ENCODE results near the gene BPIFB3.

The BPIFB3 gene

GRCh38 chr20:33015700-33016580 is 37.8 kb upstream of the BPIFB3 start:
- no peak for DNase-seq (ENCODE audit: low read depth in 2 of 2)

- no peak for DNase-seq (ENCODE audit: low read depth in 2 of 2)
Measured at GRCh38 chr20:33016581-33017109, 37.1 kb upstream of the BPIFB3 start.

GRCh38 chr20:33017542-33017941 is 36.2 kb upstream of the BPIFB3 start:
- DNase-seq (ENCODE audit: low read depth in 2 of 2): no peak

- no peak for DNase-seq (ENCODE audit: low read depth in 2 of 2)
Measured at GRCh38 chr20:33018169-33018931, 35.4 kb upstream of the BPIFB3 start.

- no peak for DNase-seq (ENCODE audit: low read depth in 2 of 2)
Measured at GRCh38 chr20:33019465-33020277, 34.0 kb upstream of the BPIFB3 start.

GRCh38 chr20:33020278-33021161 is 33.2 kb upstream of the BPIFB3 start:
- DNase-seq (ENCODE audit: low read depth in 2 of 2): no peak

GRCh38 chr20:33021879-33022278 is 31.8 kb upstream of the BPIFB3 start:
- no peak for DNase-seq (ENCODE audit: low read depth in 2 of 2)

GRCh38 chr20:33022289-33022688 is 31.4 kb upstream of the BPIFB3 start:
- DNase-seq (ENCODE audit: low read depth in 2 of 2): no peak

GRCh38 chr20:33022694-33023438 is 30.8 kb upstream of the BPIFB3 start:
- DNase-seq (ENCODE audit: low read depth in 2 of 2): no peak

GRCh38 chr20:33023439-33024242 is 30.1 kb upstream of the BPIFB3 start:
- no peak for DNase-seq (ENCODE audit: low read depth in 2 of 2)

GRCh38 chr20:33024243-33024560 is 29.5 kb upstream of the BPIFB3 start:
- DNase-seq (ENCODE audit: low read depth in 2 of 2): no peak

GRCh38 chr20:33024609-33025317 is 28.9 kb upstream of the BPIFB3 start:
- no peak for DNase-seq (ENCODE audit: low read depth in 2 of 2)

GRCh38 chr20:33025318-33025876 is 28.3 kb upstream of the BPIFB3 start:
- no peak for DNase-seq (ENCODE audit: low read depth in 2 of 2)

GRCh38 chr20:33026072-33026778 is 27.5 kb upstream of the BPIFB3 start:
- no peak for DNase-seq (ENCODE audit: low read depth in 2 of 2)

- DNase-seq (ENCODE audit: low read depth in 2 of 2): no peak
Measured at GRCh38 chr20:33026779-33027759, 26.6 kb upstream of the BPIFB3 start.

All from stimulated activated CD4-positive, alpha-beta T cell treated with anti-CD3 and anti-CD28 coated beads, Interleukin-1b, Interleukin-23, amount 100 ng/mL, for 4 hours (primary cell).